Naive thymus-derived CD4-positive, alpha-beta T cell (primary cell): ENCODE results near the gene CCT8. TPM values are rescaled to one million over a fixed set of nuclear protein-coding genes. Genes with fewer than 3 reads are reported as not detected.
A peak's percentile ranks its signal among the peaks of the same experiment; 100 is the strongest.

Experiments used
- ATAC-seq: fragments of 150-1000 bp; cut with Tn5 transposase; 2 replicates; pipeline ENCODE4 v1.10.0; 2021; ENCODE audit warnings: mild to moderate bottlenecking, moderate library complexity
- CTCF ChIA-PET: fragments of 350-600 bp; sonication (Branson Sonifier 250); formaldehyde crosslinking; loops from one replicate; lab custom pipeline; 2021; ENCODE audit warnings: antibody characterized with exemption; lab: Charles Lee
- POLR2A ChIA-PET: fragments of 350-600 bp; sonication (Branson Sonifier 250); formaldehyde crosslinking; loops from one replicate; lab custom pipeline; 2021; ENCODE audit warnings: antibody characterized with exemption, inconsistent platforms; lab: Charles Lee
- DNase-seq, 9 donors: peaks; one replicate each; pipeline versions ENCODE4 v3.0.0 to v3.0.0-alpha.2; 2020 to 2022; ENCODE audit warnings: mixed read lengths in 1 of 9
- H3K27ac ChIP-seq: one replicate; pipeline ENCODE4 v1.7.0; 2013; ENCODE audit warnings: mild to moderate bottlenecking, low read depth, low read length, moderate library complexity
- H3K27me3 ChIP-seq, 2 donors: one replicate each; pipeline ENCODE4 v1.7.0; 2013; ENCODE audit warnings: low read length in 2 of 2, mild to moderate bottlenecking in 2 of 2, moderate library complexity in 2 of 2; ENCODE audit not compliant: control insufficient read depth in 2 of 2, insufficient read depth in 2 of 2
- H3K36me3 ChIP-seq, 3 experiments: 1 replicate in 2 of 3; 2 replicates in 1 of 3; pipeline ENCODE4 v1.7.0; 2013; ENCODE audit warnings: low read length in 3 of 3, mild to moderate bottlenecking in 3 of 3, moderate library complexity in 1 of 3; ENCODE audit not compliant: insufficient read depth in 3 of 3, control insufficient read depth in 2 of 3
- H3K4me1 ChIP-seq, 2 donors: one replicate each; pipeline ENCODE4 v1.7.0; 2013; ENCODE audit warnings: low read length in 2 of 2, mild to moderate bottlenecking in 2 of 2, moderate library complexity in 1 of 2; ENCODE audit not compliant: control insufficient read depth in 2 of 2, insufficient read depth in 2 of 2
- H3K4me3 ChIP-seq: 2 replicates; pipeline ENCODE4 v1.7.0; 2013; ENCODE audit warnings: mild to moderate bottlenecking, low read length
- H3K9me3 ChIP-seq, 3 experiments: 1 replicate in 2 of 3; 2 replicates in 1 of 3; pipeline ENCODE4 v1.7.0; 2013; ENCODE audit warnings: low read length in 3 of 3; ENCODE audit not compliant: control insufficient read depth in 2 of 3
- H3K27ac Mint-ChIP-seq, 9 donors: one replicate each; pipeline ENCODE4 v1.8.0; 2020 to 2022; ENCODE audit warnings: mixed read lengths in 9 of 9, mild to moderate bottlenecking in 8 of 9, moderate library complexity in 5 of 9, inconsistent platforms in 2 of 9
- H3K27me3 Mint-ChIP-seq, 5 donors: one replicate each; pipeline ENCODE4 v1.8.0; 2021 to 2022; ENCODE audit warnings: mixed read lengths in 5 of 5, mild to moderate bottlenecking in 1 of 5
- H3K36me3 Mint-ChIP-seq, 5 donors: one replicate each; pipeline ENCODE4 v1.8.0; 2020 to 2022; ENCODE audit warnings: mixed read lengths in 5 of 5, mild to moderate bottlenecking in 3 of 5, inconsistent platforms in 1 of 5
- H3K4me1 Mint-ChIP-seq, 7 donors: one replicate each; pipeline ENCODE4 v1.8.0; 2020 to 2022; ENCODE audit warnings: mixed read lengths in 7 of 7, mild to moderate bottlenecking in 3 of 7, inconsistent platforms in 1 of 7
- H3K4me3 Mint-ChIP-seq, 10 donors: one replicate each; pipeline ENCODE4 v1.8.0; 2020 to 2022; ENCODE audit warnings: mild to moderate bottlenecking in 10 of 10, mixed read lengths in 10 of 10, moderate library complexity in 6 of 10, inconsistent platforms in 2 of 10
- H3K9me3 Mint-ChIP-seq, 11 donors: one replicate each; pipeline ENCODE4 v1.8.0; 2020 to 2022; ENCODE audit warnings: mixed read lengths in 11 of 11, mild to moderate bottlenecking in 4 of 11, inconsistent platforms in 1 of 11, moderate library complexity in 1 of 11
- intact Hi-C, 2 donors: fragments of 100-400 bp; cut with micrococcal nuclease; formaldehyde crosslinking; loops; one replicate each; pipeline ENCODE4 v1.15.1; 2023
- polyA plus RNA-seq, 2 donors: library from polyadenylated mRNA; unstranded; fragments of 300-500 nt; fragmentation: Illumina TruSeq; gene quantifications; one replicate each; pipeline ENCODE4 v1.2.3, GENCODE V29; 2021
- total RNA-seq, 6 experiments: library from RNA in 5 of 6; stranded (reverse) in 5 of 6; gene quantifications; 1 replicate in 5 of 6; 2 replicates in 1 of 6; pipeline ENCODE4 v1.2.3 and lab custom pipeline; 2021 to 2026

The CCT8 gene
- total RNA-seq (100 to 1,000 TPM in 4 of 5 experiments, 10 to 100 TPM in 1; 87.6 to 223 (median 126) TPM), polyA plus RNA-seq (100 to 1,000 TPM; 121 to 185 TPM), total RNA-seq (lab: John Stamatoyannopoulos, UW) (82.2 reads per million, percentile 81 among the genes with 10 or more reads in this experiment)

GRCh38 chr21:29073222-29074006, at the start of gene CCT8:
TSS of gene CCT8 (minus strand) at chr21:29073648. CDS start at chr21:29073590, 58 bp downstream.
- peaks cover 24 to 25% of the 10 kb centered on the region in 2 donors for H3K4me1 ChIP-seq
- ChIA-PET POLR2A (interaction anchor here (0.6 to 9.4 kb wide), 15 partner anchors 9 to 407 kb away, joined by 3 to 103 read pairs (median 7); partner anchors contain the start of genes BACH1, LTN1, RWDD2B and USP16), CTCF (no interaction called here)
- peaks cover 0 to 9% (median 3%) of the 10 kb centered on the region in 3 experiments for H3K36me3 ChIP-seq
- Mint-ChIP-seq H3K4me3 (peak within 1 kb of the TSS; percentile 98 to 100 (median 99)), H3K36me3 (peaks cover 0 to 13% (median 7%) of the 10 kb centered on the region in 5 donors), H3K9me3 (peaks cover 0 to 8% (median 0%) of the 10 kb centered on the region in 11 donors), H3K27me3 (no peaks in the 10 kb centered on the region), H3K27ac (peak within 1 kb of the TSS; percentile 97 to 100 (median 99)), H3K4me1 (peaks cover 19 to 78% (median 67%) of the 10 kb centered on the region in 7 donors)
- peak within 1 kb of the TSS; percentile 80 for H3K4me3 ChIP-seq
- no peaks in the 10 kb centered on the region for H3K9me3 ChIP-seq
- no peaks in the 10 kb centered on the region for H3K27me3 ChIP-seq
- ATAC-seq, result peak; percentile 96
- H3K27ac ChIP-seq, result peak within 1 kb of the TSS; percentile 88
- intact Hi-C loops, result loop anchor here (1.0 kb wide), 10 partner anchors 49 to 376 kb away; partner anchors contain the start of genes LTN1 (in 2 of the 2), USP16 (in 2 of the 2) and BACH1 (in 1 of the 2)
- DNase-seq, result peak; percentile 93 to 100 (median 98)

DNA sequence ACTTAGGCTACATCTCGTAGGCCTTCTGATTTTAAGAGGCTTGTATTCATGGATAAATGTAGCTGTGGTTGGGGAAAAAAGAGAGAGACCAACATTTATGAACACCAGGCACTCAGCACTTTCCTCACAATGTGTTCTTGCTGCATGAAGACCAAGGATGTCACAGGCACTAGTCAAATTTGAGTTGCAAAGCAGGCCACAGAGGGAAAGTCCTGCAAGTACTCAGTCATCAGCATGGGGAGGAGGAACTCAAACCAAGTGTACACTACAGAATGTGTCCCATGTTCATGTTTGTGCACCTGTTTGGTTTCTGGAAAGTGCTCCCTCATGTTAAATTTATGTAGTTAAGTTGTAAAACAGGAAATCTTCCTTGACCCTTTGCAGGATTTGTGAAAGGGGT, 48.3 kb upstream of the CCT8 start:
- no peaks in the 10 kb centered on the region for H3K4me1 ChIP-seq
- no peaks in the 10 kb centered on the region for H3K27me3 ChIP-seq
- H3K36me3 Mint-ChIP-seq, result peaks cover 0 to 24% (median 0%) of the 10 kb centered on the region in 5 donors
- no peak for DNase-seq
- no peak overlapping the region for H3K27ac Mint-ChIP-seq
- H3K9me3 Mint-ChIP-seq, result no peaks in the 10 kb centered on the region
- H3K27me3 Mint-ChIP-seq, result no peaks in the 10 kb centered on the region
- H3K9me3 ChIP-seq, result no peaks in the 10 kb centered on the region
- peaks cover 0 to 4% (median 0%) of the 10 kb centered on the region in 7 donors for H3K4me1 Mint-ChIP-seq
- no peak overlapping the region for H3K4me3 ChIP-seq
- CTCF ChIA-PET, result no interaction called here
- no peak overlapping the region for H3K4me3 Mint-ChIP-seq
- no peak for ATAC-seq
- no peak overlapping the region for H3K27ac ChIP-seq
- POLR2A ChIA-PET, result interaction anchor here (0.9 kb wide), 1 partner anchor 217 kb away, joined by 3 read pairs; no protein-coding TSS in a partner anchor
- H3K36me3 ChIP-seq, result no peaks in the 10 kb centered on the region
- intact Hi-C loops, result no loop called here

DNA sequence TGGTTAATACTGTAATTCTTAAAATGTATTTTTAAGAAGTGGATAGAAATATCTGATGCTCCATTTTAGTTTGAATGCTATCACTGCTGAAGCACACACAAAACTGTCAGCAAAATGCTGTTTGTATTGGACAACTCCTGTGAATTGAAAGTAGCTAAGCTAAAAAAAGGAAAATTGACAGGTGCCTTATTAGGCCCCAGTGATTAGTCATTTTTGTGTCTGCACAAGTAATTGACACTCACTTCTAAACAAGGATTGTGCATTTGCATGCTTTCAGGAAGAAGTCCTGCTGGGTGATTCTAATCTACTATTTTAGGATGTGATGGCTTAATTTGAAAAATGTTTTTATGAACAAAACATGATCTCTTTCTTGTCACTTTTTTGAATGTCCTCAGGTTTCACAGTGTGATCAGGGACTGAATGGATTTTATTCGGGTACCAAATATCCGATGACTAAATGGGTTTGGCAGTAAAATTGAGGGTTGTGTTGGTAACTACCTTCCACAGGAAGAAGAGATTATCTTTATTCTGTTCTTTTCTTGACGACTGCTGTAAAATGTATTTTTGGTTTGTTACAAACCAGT, 44.0 kb upstream of the CCT8 start:
- no peaks in the 10 kb centered on the region for H3K4me1 ChIP-seq
- H3K27me3 Mint-ChIP-seq, result no peaks in the 10 kb centered on the region
- no peak overlapping the region for H3K4me3 ChIP-seq
- CTCF ChIA-PET, result no interaction called here
- no peak overlapping the region for H3K27ac Mint-ChIP-seq
- no peaks in the 10 kb centered on the region for H3K9me3 ChIP-seq
- POLR2A ChIA-PET, result no interaction called here
- H3K4me3 Mint-ChIP-seq, result no peak overlapping the region
- no peak for DNase-seq
- no peaks in the 10 kb centered on the region for H3K4me1 Mint-ChIP-seq
- H3K9me3 Mint-ChIP-seq, result peaks cover 0 to 1% (median 0%) of the 10 kb centered on the region in 11 donors
- H3K27me3 ChIP-seq, result no peaks in the 10 kb centered on the region
- no peaks in the 10 kb centered on the region for H3K36me3 ChIP-seq
- peaks cover 0 to 25% (median 0%) of the 10 kb centered on the region in 5 donors for H3K36me3 Mint-ChIP-seq
- intact Hi-C loops, result no loop called here
- no peak overlapping the region for H3K27ac ChIP-seq
- no peak for ATAC-seq

DNA sequence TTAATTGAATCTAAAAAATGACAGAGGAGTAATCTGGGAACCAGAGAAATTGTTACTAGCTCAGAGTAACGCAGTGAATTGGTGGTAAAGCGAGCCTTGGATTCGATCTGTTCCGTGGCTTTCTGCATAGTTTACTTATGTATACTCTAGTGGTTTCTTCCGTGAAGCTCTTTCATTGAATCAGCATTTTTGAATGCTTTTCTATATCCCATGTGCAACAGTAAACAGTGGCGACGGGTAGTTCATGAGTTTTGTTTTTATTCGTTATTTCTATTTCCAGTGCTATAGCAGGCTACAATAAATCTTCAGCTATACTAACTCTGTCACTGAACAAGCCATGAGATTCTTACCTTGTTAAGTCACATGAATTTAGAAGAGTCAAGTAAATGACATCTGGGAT, 42.5 kb upstream of the CCT8 start:
- no peak overlapping the region for H3K4me3 Mint-ChIP-seq
- H3K4me1 Mint-ChIP-seq, result no peaks in the 10 kb centered on the region
- H3K27me3 Mint-ChIP-seq, result no peaks in the 10 kb centered on the region
- Histone ChIP-seq H3K4me1 (no peaks in the 10 kb centered on the region), H3K36me3 (no peaks in the 10 kb centered on the region), H3K27ac (no peak overlapping the region), H3K27me3 (no peaks in the 10 kb centered on the region), H3K4me3 (no peak overlapping the region), H3K9me3 (no peaks in the 10 kb centered on the region)
- POLR2A ChIA-PET, result no interaction called here
- CTCF ChIA-PET, result no interaction called here
- H3K9me3 Mint-ChIP-seq, result peaks cover 0 to 2% (median 0%) of the 10 kb centered on the region in 11 donors
- ATAC-seq, result no peak
- H3K36me3 Mint-ChIP-seq, result peaks cover 0 to 26% (median 0%) of the 10 kb centered on the region in 5 donors
- no peak for DNase-seq
- intact Hi-C loops, result no loop called here
- no peak overlapping the region for H3K27ac Mint-ChIP-seq

- H3K36me3 ChIP-seq, result no peaks in the 10 kb centered on the region
- H3K4me1 ChIP-seq, result no peaks in the 10 kb centered on the region
- no peaks in the 10 kb centered on the region for H3K4me1 Mint-ChIP-seq
- DNase-seq (no peak), ATAC-seq (no peak)
- no peak overlapping the region for H3K4me3 ChIP-seq
- ChIA-PET POLR2A (no interaction called here), CTCF (no interaction called here)
- no peaks in the 10 kb centered on the region for H3K9me3 ChIP-seq
- H3K27me3 Mint-ChIP-seq, result no peaks in the 10 kb centered on the region
- no peak overlapping the region for H3K4me3 Mint-ChIP-seq
- H3K27ac Mint-ChIP-seq, result no peak overlapping the region
- intact Hi-C loops, result no loop called here
- no peak overlapping the region for H3K27ac ChIP-seq
- H3K9me3 Mint-ChIP-seq, result peaks cover 0 to 2% (median 0%) of the 10 kb centered on the region in 11 donors
- H3K36me3 Mint-ChIP-seq, result peaks cover 0 to 27% (median 0%) of the 10 kb centered on the region in 5 donors
- no peaks in the 10 kb centered on the region for H3K27me3 ChIP-seq
Observed at GRCh38 chr21:29114765-29115500, 41.5 kb upstream of the CCT8 start.

DNA sequence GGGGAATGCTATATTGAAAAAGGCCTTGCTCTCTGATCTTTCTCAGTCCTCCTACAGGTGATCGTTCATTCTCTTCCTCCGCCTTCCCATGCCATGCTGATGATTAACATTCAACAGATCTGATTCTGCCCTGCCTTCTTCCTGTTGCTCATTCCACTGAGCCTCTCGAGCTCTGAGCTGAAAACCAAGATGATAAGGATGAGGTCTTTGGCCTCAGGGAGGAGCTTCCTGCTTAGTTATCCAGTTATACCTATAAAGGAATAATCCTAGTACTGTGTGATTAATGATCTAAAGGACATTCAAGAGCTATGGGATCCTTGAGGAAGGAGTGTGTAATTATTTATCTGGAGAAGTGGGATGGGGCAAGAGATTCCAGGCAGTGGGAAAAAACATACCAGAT, 31.8 kb upstream of the CCT8 start:
- CTCF ChIA-PET, result interaction anchor here (0.5 to 1.6 kb wide), 2 partner anchors 10 to 1028 kb away, joined by 3 read pairs; no protein-coding TSS in a partner anchor
- H3K9me3 ChIP-seq, result no peaks in the 10 kb centered on the region
- no peaks in the 10 kb centered on the region for H3K27me3 ChIP-seq
- no peak overlapping the region for H3K4me3 ChIP-seq
- Mint-ChIP-seq H3K9me3 (no peaks in the 10 kb centered on the region), H3K4me1 (peaks cover 0 to 4% (median 0%) of the 10 kb centered on the region in 7 donors), H3K4me3 (no peak overlapping the region), H3K36me3 (peaks cover 0 to 17% (median 4%) of the 10 kb centered on the region in 5 donors), H3K27ac (peak overlapping the region in 1 of 9 donors; percentile 31), H3K27me3 (no peaks in the 10 kb centered on the region)
- intact Hi-C loops, result no loop called here
- H3K27ac ChIP-seq, result no peak overlapping the region
- no peak for DNase-seq
- no peak for ATAC-seq
- H3K36me3 ChIP-seq, result peaks cover 0 to 5% (median 0%) of the 10 kb centered on the region in 3 experiments
- POLR2A ChIA-PET, result interaction anchor here (1.1 kb wide), 1 partner anchor 17 kb away, joined by 3 read pairs; no protein-coding TSS in a partner anchor
- no peaks in the 10 kb centered on the region for H3K4me1 ChIP-seq
